ENCODE data around the gene ZBTB7B. TPM values are rescaled to one million over a fixed set of nuclear protein-coding genes. Genes with fewer than 3 reads are reported as not detected.

ZBTB7B gene
- total RNA-seq, 1 experiment from 2014 or later, result 38.3 TPM

GRCh38 chr1:155009221-155009711 lies 6.7 kb downstream of the ZBTB7B start:
- no peak overlapping the region for H3K4me2 ChIP-seq (ENCODE audit: insufficient read depth, insufficient read length, low read length)
- no peaks in the 10 kb centered on the region; the same call in 1 of the 2 replicates for H3K79me2 ChIP-seq (ENCODE audit: insufficient read depth, low read length)

More at GRCh38 chr1:155009221-155009711, 6.7 kb downstream of the ZBTB7B start:
- Histone ChIP-seq H4K91ac (ENCODE audit: insufficient read length, low read depth, low read length) (no peak overlapping the region), H2BK5ac (ENCODE audit: insufficient read length, low read length) (no peak overlapping the region), H3K18ac (ENCODE audit: insufficient read length, low read depth, low read length) (no peak overlapping the region), H3K23ac (ENCODE audit: insufficient read length, low read depth, low read length) (no peak overlapping the region), H3K4me1 (ENCODE audit: insufficient read depth, low read length) (peaks cover 8% of the 10 kb centered on the region; the same call in 1 of the 2 replicates), H2BK120ac (ENCODE audit: low read depth, low read length, poor library complexity, severe bottlenecking) (no peak overlapping the region), H3K79me1 (ENCODE audit: insufficient read depth, low read depth, low read length, poor library complexity, severe bottlenecking) (no peaks in the 10 kb centered on the region), H2AK5ac (ENCODE audit: insufficient read length, low read length) (no peak overlapping the region), H3T11ph (ENCODE audit: low read length) (no peak overlapping the region), H3K9me3 (ENCODE audit: control insufficient read depth, low read depth, low read length) (no peaks in the 10 kb centered on the region), H3K9ac (ENCODE audit: extremely low read depth, insufficient read length, low read length) (no peak overlapping the region), H2BK15ac (ENCODE audit: low read depth, low read length) (no peak overlapping the region), H3K4ac (ENCODE audit: low read depth, low read length) (no peak overlapping the region), H2AFZ (ENCODE audit: low read length) (no peak overlapping the region), H3K14ac (ENCODE audit: insufficient read depth, low read length) (no peak overlapping the region), H3K56ac (ENCODE audit: insufficient read length, low read depth, low read length) (no peak overlapping the region), H3K27me3 (ENCODE audit: insufficient read depth, low read length) (no peaks in the 10 kb centered on the region), H2BK20ac (ENCODE audit: low read depth, low read length, poor library complexity, severe bottlenecking) (no peak overlapping the region), H4K5ac (ENCODE audit: insufficient read length, low read depth, low read length) (no peak overlapping the region), H4K8ac (replicated peaks; ENCODE audit: insufficient read length, low read depth, low read length) (no peak overlapping the region), H2BK12ac (ENCODE audit: insufficient read length, low read depth, low read length) (no peak overlapping the region), H4K20me1 (ENCODE audit: control insufficient read depth, insufficient read depth, insufficient read length) (no peaks in the 10 kb centered on the region), H3K23me2 (ENCODE audit: insufficient read length, low read depth, low read length, poor library complexity, severe bottlenecking) (peaks cover 2% of the 10 kb centered on the region), H3K27ac (ENCODE audit: insufficient read length, low read depth, low read length) (no peak overlapping the region)
- no peaks in the 10 kb centered on the region; a peak in 2 of 5 replicates for H3K9me3 Mint-ChIP-seq
- peak overlapping the region in 1 of 2 experiments; percentile 51; a peak in 2 of 5 replicates for H3K4me3 Mint-ChIP-seq
- peaks cover 50 to 69% of the 10 kb centered on the region in 2 experiments for H3K4me1 Mint-ChIP-seq
- WGBS (ENCODE audit: extremely low coverage, insufficient read length, low lambda C conversion rate), result no CpG with 5 or more reads among the region's 12 CpGs
- peaks cover 4 to 12% (median 5%) of the 10 kb centered on the region in 3 experiments; a peak in 5 of 7 replicates for H3K36me3 Mint-ChIP-seq (ENCODE audit: insufficient read depth in 1 of 3, low read depth in 3 of 3)
- TF ChIP-seq, protein P1, sequence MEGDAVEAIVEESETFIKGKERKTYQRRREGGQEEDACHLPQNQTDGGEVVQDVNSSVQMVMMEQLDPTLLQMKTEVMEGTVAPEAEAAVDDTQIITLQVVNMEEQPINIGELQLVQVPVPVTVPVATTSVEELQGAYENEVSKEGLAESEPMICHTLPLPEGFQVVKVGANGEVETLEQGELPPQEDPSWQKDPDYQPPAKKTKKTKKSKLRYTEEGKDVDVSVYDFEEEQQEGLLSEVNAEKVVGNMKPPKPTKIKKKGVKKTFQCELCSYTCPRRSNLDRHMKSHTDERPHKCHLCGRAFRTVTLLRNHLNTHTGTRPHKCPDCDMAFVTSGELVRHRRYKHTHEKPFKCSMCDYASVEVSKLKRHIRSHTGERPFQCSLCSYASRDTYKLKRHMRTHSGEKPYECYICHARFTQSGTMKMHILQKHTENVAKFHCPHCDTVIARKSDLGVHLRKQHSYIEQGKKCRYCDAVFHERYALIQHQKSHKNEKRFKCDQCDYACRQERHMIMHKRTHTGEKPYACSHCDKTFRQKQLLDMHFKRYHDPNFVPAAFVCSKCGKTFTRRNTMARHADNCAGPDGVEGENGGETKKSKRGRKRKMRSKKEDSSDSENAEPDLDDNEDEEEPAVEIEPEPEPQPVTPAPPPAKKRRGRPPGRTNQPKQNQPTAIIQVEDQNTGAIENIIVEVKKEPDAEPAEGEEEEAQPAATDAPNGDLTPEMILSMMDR (conservative IDR thresholded peaks at IDR 0.05), result no peak
- no peak for DNase-seq
- H3K27me3 Mint-ChIP-seq (ENCODE audit: low read depth), result no peaks in the 10 kb centered on the region
- H3K27ac Mint-ChIP-seq, result peak overlapping the region in 1 of 3 experiments; percentile 7; a peak in 2 of 7 replicates
